Peyer's patch (tissue), 4 donors: ENCODE measurements around the gene KCNQ1.

Experiments
- POLR2A ChIP-seq, 2 donors: fragments of 450-650 bp; IDR thresholded peaks; one replicate each; pipeline ENCODE4 v1.5.1; 2017; ENCODE audit warnings: antibody characterized with exemption in 2 of 2, mild to moderate bottlenecking in 2 of 2, moderate library complexity in 2 of 2
- TF ChIP-seq, protein P1 (sequence below), 6 experiments: fragments of 450-650 bp in 4 of 6; fragments of 200-600 bp in 2 of 6; sonication (generic) in 1 of 6; IDR thresholded peaks; one replicate each; pipeline ENCODE4 v1.5.1; 2017 to 2019; ENCODE audit warnings: antibody characterized with exemption in 6 of 6, mild to moderate bottlenecking in 3 of 6, moderate library complexity in 1 of 6

DNA sequence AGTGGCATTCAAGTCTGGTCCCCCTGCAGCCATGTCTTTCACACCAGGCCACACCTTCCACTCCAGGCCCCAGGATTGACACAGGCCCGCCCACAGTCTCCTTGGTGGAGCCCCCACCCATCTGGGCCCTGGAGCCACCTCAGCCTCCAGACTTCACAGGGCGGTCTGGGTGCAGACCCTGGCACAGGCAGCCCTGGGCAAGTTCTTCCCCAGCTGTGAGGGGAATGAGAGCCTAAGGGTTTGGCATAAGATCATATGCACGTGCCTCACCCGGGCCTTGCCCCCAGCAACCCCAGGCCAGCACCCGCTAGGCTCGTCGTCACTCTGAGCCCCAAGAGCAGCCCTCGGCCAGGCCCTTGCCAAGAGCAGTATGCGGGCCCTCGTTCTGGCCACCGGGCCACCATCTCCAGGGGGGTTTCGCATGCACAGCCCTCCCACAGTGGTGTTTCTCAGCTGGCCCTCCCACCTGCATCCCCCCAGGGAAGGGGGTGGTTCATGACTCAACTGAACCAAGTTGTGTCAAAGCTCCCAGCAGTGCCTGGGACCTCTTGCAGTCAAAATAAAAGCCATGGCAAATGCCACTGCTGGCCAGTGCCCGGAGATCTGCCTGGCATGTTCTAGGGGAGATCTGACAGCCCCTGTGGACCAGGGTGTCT lies 325.4 kb downstream of the KCNQ1 start:
- TF ChIP-seq, protein P1, sequence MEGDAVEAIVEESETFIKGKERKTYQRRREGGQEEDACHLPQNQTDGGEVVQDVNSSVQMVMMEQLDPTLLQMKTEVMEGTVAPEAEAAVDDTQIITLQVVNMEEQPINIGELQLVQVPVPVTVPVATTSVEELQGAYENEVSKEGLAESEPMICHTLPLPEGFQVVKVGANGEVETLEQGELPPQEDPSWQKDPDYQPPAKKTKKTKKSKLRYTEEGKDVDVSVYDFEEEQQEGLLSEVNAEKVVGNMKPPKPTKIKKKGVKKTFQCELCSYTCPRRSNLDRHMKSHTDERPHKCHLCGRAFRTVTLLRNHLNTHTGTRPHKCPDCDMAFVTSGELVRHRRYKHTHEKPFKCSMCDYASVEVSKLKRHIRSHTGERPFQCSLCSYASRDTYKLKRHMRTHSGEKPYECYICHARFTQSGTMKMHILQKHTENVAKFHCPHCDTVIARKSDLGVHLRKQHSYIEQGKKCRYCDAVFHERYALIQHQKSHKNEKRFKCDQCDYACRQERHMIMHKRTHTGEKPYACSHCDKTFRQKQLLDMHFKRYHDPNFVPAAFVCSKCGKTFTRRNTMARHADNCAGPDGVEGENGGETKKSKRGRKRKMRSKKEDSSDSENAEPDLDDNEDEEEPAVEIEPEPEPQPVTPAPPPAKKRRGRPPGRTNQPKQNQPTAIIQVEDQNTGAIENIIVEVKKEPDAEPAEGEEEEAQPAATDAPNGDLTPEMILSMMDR (IDR thresholded peaks at IDR 0.05) = no peak
- TF ChIP-seq POLR2A (IDR thresholded peaks at IDR 0.05) = no peak
